H1 (cell line): Measurements from ENCODE around the gene INF2. TPM values are rescaled to one million over a fixed set of nuclear protein-coding genes. Genes with fewer than 3 reads are reported as not detected.

Experiments used
- CTCF ChIA-PET: fragments of 300-600 bp; sonication (Branson Sonifier 250); formaldehyde crosslinking; loops from one replicate; lab custom pipeline; 2021; ENCODE audit not compliant: partially characterized antibody; lab: Charles Lee
- POLR2A ChIA-PET: fragments of 300-600 bp; sonication (Branson Sonifier 250); formaldehyde crosslinking; loops from one replicate; lab custom pipeline; 2021; ENCODE audit warnings: inconsistent platforms; ENCODE audit not compliant: partially characterized antibody; lab: Charles Lee
- DNase-seq, 2 experiments: peaks; one replicate each; pipeline versions ENCODE4 v3.0.0 to v3.0.0-alpha.2; 2010 to 2022; ENCODE audit warnings: low spot score in 2 of 2, low read depth in 1 of 2, mixed read lengths in 1 of 2
- FAIRE-seq: peaks from 2 replicates; lab custom pipeline; 2011; peaks lifted over from hg19 to GRCh38; lab: Jason Lieb, UNC
- H2AFZ ChIP-seq: 2 replicates; pipeline ENCODE4 v1.8.1; 2012; ENCODE audit warnings: low read length, inconsistent platforms
- H2AK5ac ChIP-seq: 2 replicates; pipeline ENCODE4 v1.6.1; 2013; ENCODE audit warnings: low read depth, low read length
- H2BK120ac ChIP-seq: replicated peaks from 2 replicates; pipeline ENCODE3; 2013; ENCODE audit warnings: low read depth, low read length, inconsistent platforms
- H2BK12ac ChIP-seq: 2 replicates; pipeline ENCODE4 v1.6.1; 2013; ENCODE audit warnings: low read depth, low read length
- H2BK15ac ChIP-seq: 2 replicates; pipeline ENCODE4 v1.6.1; 2013; ENCODE audit warnings: low read length
- H2BK20ac ChIP-seq: 2 replicates; pipeline ENCODE4 v1.6.1; 2013; ENCODE audit warnings: low read length
- H2BK5ac ChIP-seq: 2 replicates; pipeline ENCODE4 v1.6.1; 2013; ENCODE audit warnings: low read depth, low read length
- H3K14ac ChIP-seq: 2 replicates; pipeline ENCODE4 v1.6.1; 2013; ENCODE audit warnings: inconsistent platforms; ENCODE audit not compliant: insufficient read length
- H3K18ac ChIP-seq: 2 replicates; pipeline ENCODE4 v1.6.1; 2013; ENCODE audit warnings: low read length; ENCODE audit errors: extremely low read depth
- H3K23ac ChIP-seq: 2 replicates; pipeline ENCODE4 v1.6.1; 2013; ENCODE audit warnings: inconsistent platforms; ENCODE audit not compliant: insufficient read length
- H3K23me2 ChIP-seq: 2 replicates; pipeline ENCODE4 v1.6.1; 2013; ENCODE audit warnings: low read depth, low read length
- H3K27ac ChIP-seq: 2 replicates; pipeline ENCODE4 v1.6.1; 2011; ENCODE audit warnings: low read depth, low read length, inconsistent platforms
- H3K27me3 ChIP-seq, 4 experiments: replicated peaks in 1 of 4; 1 replicate in 1 of 4; 2 replicates in 3 of 4; pipeline versions ENCODE4 v1.6.1 to v1.8.1; 2011 to 2013; ENCODE audit warnings: low read length in 3 of 4, mild to moderate bottlenecking in 3 of 4, inconsistent platforms in 2 of 4, mixed read lengths in 2 of 4, moderate library complexity in 1 of 4; ENCODE audit not compliant: control insufficient read depth in 3 of 4, insufficient read depth in 3 of 4; ENCODE audit errors: extremely low read depth in 1 of 4
- H3K36me3 ChIP-seq, 4 experiments: 2 replicates each; pipeline versions ENCODE4 v1.6.1 to v1.8.1; 2011 to 2013; ENCODE audit warnings: mild to moderate bottlenecking in 4 of 4, low read length in 3 of 4, moderate library complexity in 2 of 4, control low read depth in 1 of 4, inconsistent platforms in 1 of 4; ENCODE audit not compliant: insufficient read depth in 4 of 4, control insufficient read depth in 2 of 4
- H3K4ac ChIP-seq: replicated peaks from 2 replicates; pipeline ENCODE3; 2013; ENCODE audit warnings: low read length, low read depth, mixed read lengths, inconsistent platforms; ENCODE audit not compliant: insufficient read length
- H3K4me1 ChIP-seq, 4 experiments: replicated peaks in 1 of 4; 1 replicate in 1 of 4; 2 replicates in 3 of 4; pipeline versions ENCODE4 v1.6.1 to v1.8.1; 2011 to 2013; ENCODE audit warnings: low read length in 3 of 4, inconsistent platforms in 2 of 4, mixed read lengths in 1 of 4; ENCODE audit not compliant: insufficient read depth in 4 of 4, control insufficient read depth in 3 of 4
- H3K4me2 ChIP-seq, 2 experiments: 2 replicates each; pipeline versions ENCODE4 v1.6.1 to v1.8.1; 2011 to 2013; ENCODE audit warnings: low read depth in 2 of 2, low read length in 2 of 2, control low read depth in 1 of 2, inconsistent platforms in 1 of 2, mild to moderate bottlenecking in 1 of 2; ENCODE audit not compliant: insufficient read depth in 1 of 2
- H3K4me3 ChIP-seq, 4 experiments: fragments of 200-600, 300-600 bp in 1 of 4; sonication (generic), shearing (Covaris generic), sonication (Bioruptor Twin) in 1 of 4; 2 replicates each; pipeline versions ENCODE4 v1.5.1 to v1.8.1; 2011 to 2016; ENCODE audit warnings: low read length in 4 of 4, low read depth in 3 of 4, control low read depth in 2 of 4, inconsistent platforms in 2 of 4, mild to moderate bottlenecking in 2 of 4, mixed read lengths in 1 of 4, moderate library complexity in 1 of 4; ENCODE audit not compliant: insufficient read depth in 2 of 4; ENCODE audit errors: extremely low read depth in 1 of 4
- H3K56ac ChIP-seq: replicated peaks from 2 replicates; pipeline ENCODE3; 2013; ENCODE audit warnings: low read depth, mild to moderate bottlenecking, mixed read lengths, low read length, inconsistent platforms; ENCODE audit not compliant: insufficient read length
- H3K79me1 ChIP-seq: 2 replicates; pipeline ENCODE4 v1.6.1; 2013; ENCODE audit warnings: low read depth, low read length, control low read depth
- H3K79me2 ChIP-seq, 2 experiments: 2 replicates each; pipeline versions ENCODE4 v1.6.1 to v1.8.1; 2012 to 2013; ENCODE audit warnings: low read length in 2 of 2, mild to moderate bottlenecking in 2 of 2, inconsistent platforms in 1 of 2; ENCODE audit not compliant: insufficient read depth in 2 of 2, control insufficient read depth in 1 of 2
- H3K9ac ChIP-seq, 4 experiments: replicated peaks in 1 of 4; 1 replicate in 1 of 4; 2 replicates in 3 of 4; pipeline versions ENCODE4 v1.6.1 to v1.8.1; 2011 to 2013; ENCODE audit warnings: low read depth in 3 of 4, low read length in 3 of 4, control low read depth in 2 of 4, mild to moderate bottlenecking in 2 of 4, moderate library complexity in 2 of 4, inconsistent platforms in 1 of 4; ENCODE audit errors: extremely low read depth in 1 of 4
- H3K9me3 ChIP-seq, 2 experiments: 2 replicates each; pipeline versions ENCODE4 v1.6.1 to v1.8.1; 2012 to 2013; ENCODE audit warnings: mild to moderate bottlenecking in 2 of 2, moderate library complexity in 2 of 2, control low read depth in 1 of 2, inconsistent platforms in 1 of 2, low read depth in 1 of 2, low read length in 1 of 2, mixed read lengths in 1 of 2; ENCODE audit not compliant: insufficient read depth in 2 of 2
- H4K20me1 ChIP-seq, 2 experiments: replicated peaks in 1 of 2; 2 replicates each; pipeline versions ENCODE3 to v1.8.1; 2011 to 2013; ENCODE audit warnings: inconsistent platforms in 2 of 2, low read length in 2 of 2, mild to moderate bottlenecking in 1 of 2; ENCODE audit not compliant: insufficient read depth in 2 of 2, control insufficient read depth in 1 of 2
- H4K5ac ChIP-seq: 2 replicates; pipeline ENCODE4 v1.6.1; 2013; ENCODE audit warnings: low read length, low read depth, mixed read lengths, inconsistent platforms; ENCODE audit not compliant: insufficient read length
- H4K8ac ChIP-seq: 2 replicates; pipeline ENCODE4 v1.8.0; 2013; ENCODE audit warnings: mild to moderate bottlenecking, moderate library complexity, low read length, inconsistent platforms; ENCODE audit not compliant: insufficient read depth; ENCODE audit errors: extremely low read depth
- H4K91ac ChIP-seq: replicated peaks from 2 replicates; pipeline ENCODE3; 2013; ENCODE audit warnings: low read length, mixed read lengths, inconsistent platforms; ENCODE audit not compliant: insufficient read length
- CREB1 ChIP-seq: IDR thresholded peaks from 2 replicates; pipeline ENCODE4 v1.6.1; 2012; ENCODE audit warnings: inconsistent platforms
- WGBS, 2 experiments: shearing (Covaris generic) in 1 of 2; methylation state at CpG; one replicate each; pipeline versions ENCODE4 v1.1.6 to v1.1.7; 2013 to 2015; ENCODE audit warnings: low lambda C conversion rate in 2 of 2, mixed read lengths in 2 of 2, inconsistent platforms in 1 of 2, low coverage in 1 of 2, missing lambda C conversion rate in 1 of 2; ENCODE audit not compliant: insufficient replicate concordance in 2 of 2, insufficient coverage in 1 of 2, insufficient read length in 1 of 2; ENCODE audit errors: extremely low coverage in 1 of 2, missing lambda C conversion rate in 1 of 2; 5-methylcytosine and 5-hydroxymethylcytosine counted together
- polyA plus RNA-seq, 7 experiments: library from polyadenylated mRNA; depleted of rRNA in 3 of 7; stranded (reverse) in 5 of 7; unstranded in 2 of 7; fragments of >200 nt in 5 of 7; fragments of 200-250 nt in 2 of 7; gene quantifications; 1 replicate in 5 of 7; 2 replicates in 1 of 7; 4 replicates in 1 of 7; pipeline versions ENCODE4 v1.2.1 to v1.2.3, GENCODE V29; 2011 to 2013; ENCODE audit warnings: missing spikeins in 2 of 7, mixed read lengths in 2 of 7
- total RNA-seq: library from RNA; stranded (reverse); fragmentation: NEBNext Ultra II Directional; extraction: Animal tissue kit (Norgen Biotek cat#: 25700); gene quantifications from 2 replicates; pipeline ENCODE4 v1.2.1, GENCODE V29; 2021
- TF ChIP-seq, protein P1 (sequence below): IDR thresholded peaks from 2 replicates; pipeline ENCODE4 v1.6.1; 2012; ENCODE audit warnings: inconsistent platforms

INF2 gene
- total and polyA plus RNA-seq, 2 of the 8 experiments (the other 6 are each of a cell fraction or from before 2014, with no cell fraction given) = 29.1 to 59.5 TPM

DNA sequence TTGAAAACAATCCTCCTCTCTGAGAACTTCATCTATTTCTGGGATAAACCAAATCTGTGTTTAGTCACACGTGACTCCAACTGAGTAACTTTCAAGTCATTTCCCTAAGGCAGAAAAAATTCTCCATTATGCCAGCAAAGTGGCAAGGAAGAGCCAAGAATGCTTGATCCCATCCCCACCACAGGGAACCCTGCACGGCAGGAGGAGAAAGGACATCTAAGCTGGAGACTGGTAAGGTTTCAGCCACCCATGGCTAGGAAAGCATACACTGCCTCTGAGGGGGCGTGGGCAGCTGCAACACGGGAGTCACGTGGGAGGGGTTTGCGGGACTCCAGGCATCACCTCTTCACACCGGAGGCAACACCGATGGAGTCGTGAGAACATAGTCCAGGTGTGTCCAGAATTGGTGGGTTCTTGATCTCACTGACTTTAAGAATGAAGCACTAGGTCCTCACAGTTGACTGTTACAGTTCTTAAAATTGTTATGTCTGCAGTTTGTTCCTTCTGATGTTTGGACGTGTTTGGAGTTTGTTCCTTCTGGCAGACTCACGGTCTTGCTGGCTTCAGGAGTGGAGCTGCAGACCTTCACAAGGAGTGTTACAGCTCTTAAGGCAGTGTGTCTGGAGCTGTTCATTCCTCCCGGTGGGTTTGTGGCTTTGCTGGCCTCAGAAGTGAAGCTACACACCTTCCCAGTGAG lies 60.8 kb downstream of the INF2 start:
- no peak overlapping the region for H3K14ac ChIP-seq
- H2AK5ac ChIP-seq = no peak overlapping the region
- H3K23me2 ChIP-seq = peaks cover 5% of the 10 kb centered on the region; the same call in 1 of the 2 replicates
- H3K18ac ChIP-seq = no peak overlapping the region
- no peak overlapping the region for H3K4me3 ChIP-seq
- no peak overlapping the region for H3K4me2 ChIP-seq
- H3K79me2 ChIP-seq = peaks cover 8 to 19% of the 10 kb centered on the region in 2 experiments; a peak in 3 of 4 replicates
- H3K23ac ChIP-seq = no peak overlapping the region
- no peak overlapping the region for H3K9ac ChIP-seq
- no peak overlapping the region for H3K56ac ChIP-seq
- FAIRE-seq (no peak), DNase-seq (no peak)
- H3K27ac ChIP-seq = no peak overlapping the region
- H3K36me3 ChIP-seq = peaks cover 0 to 8% (median under 1%) of the 10 kb centered on the region in 4 experiments; a peak in 3 of 8 replicates
- peaks cover 13 to 18% of the 10 kb centered on the region in 2 experiments for H4K20me1 ChIP-seq
- WGBS, 2 experiments = 90% methylated on average over 12 of the region's 12 CpGs; no CpG with 5 or more reads in 1 of the 2 experiments
- ChIA-PET CTCF (interaction anchor here (1.2 to 3.5 kb wide), 10 partner anchors 11 to 145 kb away, joined by 4 to 11 read pairs (median 5); partner anchors contain the start of gene ADSS1), POLR2A (interaction anchor here (1.6 kb wide), 1 partner anchor 35 kb away, joined by 3 read pairs; no protein-coding TSS in a partner anchor)
- H4K91ac ChIP-seq = no peak overlapping the region
- no peak overlapping the region for H2BK15ac ChIP-seq
- peaks cover 0 to 13% (median 5%) of the 10 kb centered on the region in 4 experiments; a peak in 6 of 7 replicates for H3K4me1 ChIP-seq
- no peak overlapping the region for H2BK5ac ChIP-seq
- H2BK20ac ChIP-seq = no peak overlapping the region
- peaks cover 10 to 25% of the 10 kb centered on the region in 2 experiments for H3K9me3 ChIP-seq
- H2AFZ ChIP-seq = no peak overlapping the region
- no peak overlapping the region for H4K8ac ChIP-seq
- H3K4ac ChIP-seq = no peak overlapping the region
- H2BK120ac ChIP-seq = no peak overlapping the region
- H3K79me1 ChIP-seq = peaks cover 17% of the 10 kb centered on the region
- no peak overlapping the region for H4K5ac ChIP-seq
- no peak overlapping the region for H2BK12ac ChIP-seq
- no peaks in the 10 kb centered on the region; a peak in 1 of 7 replicates for H3K27me3 ChIP-seq
- TF ChIP-seq, protein P1, sequence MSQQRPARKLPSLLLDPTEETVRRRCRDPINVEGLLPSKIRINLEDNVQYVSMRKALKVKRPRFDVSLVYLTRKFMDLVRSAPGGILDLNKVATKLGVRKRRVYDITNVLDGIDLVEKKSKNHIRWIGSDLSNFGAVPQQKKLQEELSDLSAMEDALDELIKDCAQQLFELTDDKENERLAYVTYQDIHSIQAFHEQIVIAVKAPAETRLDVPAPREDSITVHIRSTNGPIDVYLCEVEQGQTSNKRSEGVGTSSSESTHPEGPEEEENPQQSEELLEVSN = no peak
- no peak for TF ChIP-seq CREB1
